AG10803 (cell line): ENCODE measurements around the gene CASKIN2.

Source experiments
- DNase-seq: peaks from one replicate; pipeline ENCODE4 v3.0.0; 2010; ENCODE audit warnings: low read depth
- H3K4me3 ChIP-seq: 2 replicates; pipeline ENCODE4 v1.5.1; 2011; ENCODE audit warnings: mild to moderate bottlenecking, low read length, control low read depth
- CTCF ChIP-seq: conservative IDR thresholded peaks from 2 replicates; pipeline ENCODE4 v1.5.1; 2011; ENCODE audit warnings: mild to moderate bottlenecking, low read length, control low read depth, inconsistent platforms

Gene CASKIN2

GRCh38 chr17:75465039-75465438 lies 50.3 kb downstream of the CASKIN2 start:
- no peak overlapping the region for H3K4me3 ChIP-seq
- no peak for DNase-seq
- no peak for TF ChIP-seq CTCF

- H3K4me3 ChIP-seq: no peak overlapping the region
- DNase-seq: no peak
- no peak for TF ChIP-seq CTCF
These were observed 51.7 kb downstream of the CASKIN2 start for GRCh38 chr17:75463603-75464002.

GRCh38 chr17:75460295-75460694 lies 55.0 kb downstream of the CASKIN2 start:
- H3K4me3 ChIP-seq: no peak overlapping the region
- no peak for DNase-seq
- TF ChIP-seq CTCF: no peak

GRCh38 chr17:75459590-75460267 lies 55.6 kb downstream of the CASKIN2 start:
- no peak for DNase-seq
- TF ChIP-seq CTCF: no peak
- H3K4me3 ChIP-seq: no peak overlapping the region

GRCh38 chr17:75459246-75459589 lies 56.1 kb downstream of the CASKIN2 start:
- TF ChIP-seq CTCF: no peak
- DNase-seq: no peak
- H3K4me3 ChIP-seq: no peak overlapping the region

- peak overlapping the region; percentile 95 for H3K4me3 ChIP-seq
- peak; percentile 33 for DNase-seq
- TF ChIP-seq CTCF: no peak
These were observed 58.2 kb downstream of the CASKIN2 start for GRCh38 chr17:75457047-75457654.

GRCh38 chr17:75456417-75457046 lies 58.8 kb downstream of the CASKIN2 start, which contains the start of gene TMEM94:
Gene TMEM94, plus strand, starts transcription at chr17:75456635. Its CDS starts 15,271 bp downstream, at chr17:75471906.
- peak; percentile 97 for DNase-seq
- H3K4me3 ChIP-seq: peak within 1 kb of the TSS; percentile 95
- TF ChIP-seq CTCF: no peak
